ENCODE data around the gene KISS1R. TPM values are rescaled to one million over a fixed set of nuclear protein-coding genes. Genes with fewer than 3 reads are reported as not detected.

KISS1R gene
- total RNA-seq, 1 donor from 2014 or later: 0.92 TPM

DNA sequence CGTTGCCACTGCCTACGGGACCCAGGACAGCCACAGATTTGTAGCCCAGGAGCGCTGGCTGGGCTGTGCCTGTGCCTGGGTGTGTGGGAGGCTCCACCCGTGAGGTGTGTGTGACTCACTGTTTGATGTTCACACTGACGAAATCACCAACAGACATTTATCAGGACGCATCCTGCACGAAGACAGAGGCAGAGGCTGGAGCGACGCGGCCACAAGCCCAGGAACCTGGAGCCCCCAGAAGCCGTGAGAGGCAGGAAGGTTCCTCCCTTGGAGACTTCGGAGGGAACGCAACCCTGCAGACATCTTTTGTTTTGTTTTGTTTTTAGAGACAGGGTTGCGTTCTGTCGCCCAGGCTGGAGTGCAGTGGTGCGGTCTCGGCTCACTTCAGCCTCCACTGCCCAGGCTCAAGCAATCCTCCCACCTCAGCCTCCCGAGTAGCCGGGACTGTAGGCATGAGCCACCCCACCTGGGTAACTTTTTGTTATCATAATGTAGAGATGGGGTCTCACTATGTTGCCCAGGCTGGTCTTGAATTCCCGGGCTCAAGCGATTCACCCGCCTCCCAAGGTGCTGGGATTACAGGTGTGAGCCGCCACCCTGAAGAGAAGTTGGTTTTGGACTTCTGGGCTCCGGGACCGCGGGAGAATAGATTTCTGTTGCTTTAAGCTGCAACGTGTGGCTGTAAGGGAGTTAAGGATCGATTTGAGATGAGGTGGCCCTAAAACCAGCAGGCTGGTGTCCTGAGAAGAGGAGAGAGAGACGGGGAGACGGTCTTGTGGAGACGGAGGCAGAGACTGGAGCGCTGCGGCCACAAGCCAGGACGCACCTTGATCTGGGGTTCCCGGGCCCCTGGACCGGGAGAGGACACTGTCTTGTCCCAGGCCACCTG, 42.1 kb downstream of the KISS1R start:
- H3K4me3 ChIP-seq (ENCODE audit: low read depth, low read length): no peak overlapping the region
- DNase-seq (ENCODE audit: low read depth): no peak
- TF ChIP-seq, protein P1, sequence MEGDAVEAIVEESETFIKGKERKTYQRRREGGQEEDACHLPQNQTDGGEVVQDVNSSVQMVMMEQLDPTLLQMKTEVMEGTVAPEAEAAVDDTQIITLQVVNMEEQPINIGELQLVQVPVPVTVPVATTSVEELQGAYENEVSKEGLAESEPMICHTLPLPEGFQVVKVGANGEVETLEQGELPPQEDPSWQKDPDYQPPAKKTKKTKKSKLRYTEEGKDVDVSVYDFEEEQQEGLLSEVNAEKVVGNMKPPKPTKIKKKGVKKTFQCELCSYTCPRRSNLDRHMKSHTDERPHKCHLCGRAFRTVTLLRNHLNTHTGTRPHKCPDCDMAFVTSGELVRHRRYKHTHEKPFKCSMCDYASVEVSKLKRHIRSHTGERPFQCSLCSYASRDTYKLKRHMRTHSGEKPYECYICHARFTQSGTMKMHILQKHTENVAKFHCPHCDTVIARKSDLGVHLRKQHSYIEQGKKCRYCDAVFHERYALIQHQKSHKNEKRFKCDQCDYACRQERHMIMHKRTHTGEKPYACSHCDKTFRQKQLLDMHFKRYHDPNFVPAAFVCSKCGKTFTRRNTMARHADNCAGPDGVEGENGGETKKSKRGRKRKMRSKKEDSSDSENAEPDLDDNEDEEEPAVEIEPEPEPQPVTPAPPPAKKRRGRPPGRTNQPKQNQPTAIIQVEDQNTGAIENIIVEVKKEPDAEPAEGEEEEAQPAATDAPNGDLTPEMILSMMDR (conservative IDR thresholded peaks at IDR 0.05; ENCODE audit: low read depth, low read length): no peak

- H3K4me3 ChIP-seq (ENCODE audit: low read depth, low read length): no peak overlapping the region
- DNase-seq (ENCODE audit: low read depth): no peak
- TF ChIP-seq, protein P1 (conservative IDR thresholded peaks at IDR 0.05; ENCODE audit: low read depth, low read length): no peak
Measured at GRCh38 chr19:960020-960419, 42.9 kb downstream of the KISS1R start.

- TF ChIP-seq, protein P1 (conservative IDR thresholded peaks at IDR 0.05; ENCODE audit: low read depth, low read length): no peak
- H3K4me3 ChIP-seq (ENCODE audit: low read depth, low read length): no peak overlapping the region
- DNase-seq (ENCODE audit: low read depth): no peak
Measured at GRCh38 chr19:960601-960938, 43.4 kb downstream of the KISS1R start.

- DNase-seq (ENCODE audit: low read depth): no peak
- H3K4me3 ChIP-seq (ENCODE audit: low read depth, low read length): no peak overlapping the region
- TF ChIP-seq, protein P1 (conservative IDR thresholded peaks at IDR 0.05; ENCODE audit: low read depth, low read length): no peak
Measured at GRCh38 chr19:961866-962620, 44.9 kb downstream of the KISS1R start.

DNA sequence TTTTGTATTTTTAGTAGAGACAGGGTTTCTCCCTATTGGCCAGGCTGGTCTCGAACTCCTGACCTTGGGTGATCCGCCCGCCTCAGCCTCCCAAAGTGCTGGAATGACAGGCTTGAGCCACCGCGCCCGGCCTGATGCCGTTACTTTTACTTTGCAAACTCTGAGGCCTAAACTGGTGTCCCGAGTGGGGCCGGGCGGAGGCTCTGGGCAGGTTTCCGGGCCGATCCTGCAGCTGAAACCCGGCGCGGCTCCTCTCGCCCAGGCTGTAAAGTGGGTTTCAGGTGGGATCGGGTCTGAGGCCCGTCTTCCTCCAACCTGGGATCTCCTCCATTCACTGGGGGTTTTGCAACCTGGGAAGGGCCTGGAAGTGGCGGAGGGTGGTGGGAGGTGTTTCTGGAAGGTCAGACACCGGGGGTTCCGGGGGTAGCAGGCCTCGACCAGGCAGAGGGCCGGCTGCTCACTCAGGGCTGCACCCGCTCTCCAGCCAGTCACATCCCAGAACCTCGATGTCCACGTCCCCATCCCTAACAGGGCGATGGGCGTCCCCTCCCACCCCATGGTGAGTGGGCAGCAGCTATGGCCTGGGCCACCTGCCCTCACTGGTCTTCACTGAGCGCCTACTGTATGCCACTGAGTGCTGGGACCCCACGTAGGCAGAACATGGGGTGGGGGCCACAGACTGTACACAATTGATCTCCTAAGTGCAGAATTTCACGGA, 45.7 kb downstream of the KISS1R start:
- H3K4me3 ChIP-seq (ENCODE audit: low read depth, low read length): no peak overlapping the region
- TF ChIP-seq, protein P1 (conservative IDR thresholded peaks at IDR 0.05; ENCODE audit: low read depth, low read length): no peak
- DNase-seq (ENCODE audit: low read depth): no peak

DNA sequence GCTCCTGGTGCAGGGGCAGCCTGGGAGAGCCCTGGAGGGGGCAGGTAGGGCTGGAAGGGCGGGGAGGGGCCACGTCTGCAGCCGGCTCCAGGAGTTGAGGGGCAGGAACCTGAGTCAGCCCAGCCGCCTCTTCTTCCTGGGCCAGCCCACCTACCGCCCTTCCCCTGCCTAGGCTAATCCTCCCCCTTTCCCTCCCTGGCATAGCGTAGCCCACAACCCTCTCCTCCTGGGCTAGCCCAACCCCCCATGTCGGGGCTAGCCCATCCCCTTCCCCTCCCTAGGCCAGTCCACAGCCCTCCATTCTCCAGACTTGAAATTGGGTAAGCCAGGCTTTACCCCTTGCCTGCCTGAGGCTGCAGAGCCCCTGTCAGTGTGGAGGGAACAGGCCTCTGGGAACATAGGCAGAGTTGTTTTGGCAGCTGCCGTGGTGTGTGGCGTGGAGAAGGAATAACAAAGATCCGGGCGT, 46.4 kb downstream of the KISS1R start:
- H3K4me3 ChIP-seq (ENCODE audit: low read depth, low read length): no peak overlapping the region
- DNase-seq (ENCODE audit: low read depth): no peak
- TF ChIP-seq, protein P1 (conservative IDR thresholded peaks at IDR 0.05; ENCODE audit: low read depth, low read length): no peak
